Neutrophil (primary cell): ENCODE results near the gene BRDT.

Source experiments
- H3K27ac ChIP-seq: fragments of 200-600 bp; sonication (generic); 2 replicates; pipeline ENCODE4 v1.5.1; 2016; ENCODE audit warnings: mild to moderate bottlenecking, moderate library complexity
- H3K27me3 ChIP-seq: fragments of 200-600 bp; sonication (generic); 2 replicates; pipeline ENCODE4 v1.6.0; 2016; ENCODE audit warnings: mild to moderate bottlenecking
- H3K36me3 ChIP-seq: fragments of 200-600 bp; sonication (generic); 2 replicates; pipeline ENCODE4 v1.5.1; 2017
- H3K4me1 ChIP-seq, 2 experiments: fragments of 200-600 bp in 1 of 2; sonication (generic) in 1 of 2; 1 replicate in 1 of 2; 2 replicates in 1 of 2; pipeline versions ENCODE4 v1.5.1 to v1.6.1; 2013 to 2016; ENCODE audit warnings: low read depth in 1 of 2, low read length in 1 of 2, mild to moderate bottlenecking in 1 of 2, moderate library complexity in 1 of 2; ENCODE audit not compliant: control insufficient read depth in 1 of 2, insufficient read depth in 1 of 2
- H3K4me3 ChIP-seq, 2 experiments: fragments of 200-600 bp in 1 of 2; sonication (generic) in 1 of 2; 1 replicate in 1 of 2; 2 replicates in 1 of 2; pipeline ENCODE4 v1.5.1; 2013 to 2016; ENCODE audit warnings: low read depth in 1 of 2, low read length in 1 of 2, mild to moderate bottlenecking in 1 of 2, moderate library complexity in 1 of 2
- H3K9me3 ChIP-seq: fragments of 200-600 bp; sonication (generic); 2 replicates; pipeline ENCODE4 v1.5.1; 2016
- TF ChIP-seq, protein P1 (sequence below): fragments of 200-600 bp; sonication (generic); IDR thresholded peaks from 2 replicates; pipeline ENCODE4 v1.5.1; 2016; ENCODE audit warnings: antibody characterized with exemption

The BRDT gene

DNA sequence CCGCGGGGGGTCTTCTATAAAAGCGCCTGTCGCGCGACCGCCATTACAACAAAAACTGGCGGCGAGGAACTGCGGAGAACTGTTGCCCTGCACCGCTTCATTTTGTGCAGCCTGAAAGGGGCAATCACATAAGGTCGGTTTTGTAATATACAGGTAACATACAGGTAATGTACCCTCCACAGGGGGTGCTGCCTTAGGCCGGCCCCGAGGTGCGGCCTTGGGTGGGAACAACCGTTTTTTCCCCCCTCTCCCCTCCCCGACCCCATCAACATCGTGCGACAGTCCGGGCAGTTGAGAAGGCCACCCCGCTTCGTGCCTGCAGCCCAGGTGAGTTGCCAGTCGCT lies at the start of gene BRDT:
Gene BRDT (plus strand): TSS at position 46 of the 344 bp plus-strand sequence. CDS start 13,354 bp downstream, outside the sequence.
- H3K36me3 ChIP-seq, result no peaks in the 10 kb centered on the region
- TF ChIP-seq, protein P1, sequence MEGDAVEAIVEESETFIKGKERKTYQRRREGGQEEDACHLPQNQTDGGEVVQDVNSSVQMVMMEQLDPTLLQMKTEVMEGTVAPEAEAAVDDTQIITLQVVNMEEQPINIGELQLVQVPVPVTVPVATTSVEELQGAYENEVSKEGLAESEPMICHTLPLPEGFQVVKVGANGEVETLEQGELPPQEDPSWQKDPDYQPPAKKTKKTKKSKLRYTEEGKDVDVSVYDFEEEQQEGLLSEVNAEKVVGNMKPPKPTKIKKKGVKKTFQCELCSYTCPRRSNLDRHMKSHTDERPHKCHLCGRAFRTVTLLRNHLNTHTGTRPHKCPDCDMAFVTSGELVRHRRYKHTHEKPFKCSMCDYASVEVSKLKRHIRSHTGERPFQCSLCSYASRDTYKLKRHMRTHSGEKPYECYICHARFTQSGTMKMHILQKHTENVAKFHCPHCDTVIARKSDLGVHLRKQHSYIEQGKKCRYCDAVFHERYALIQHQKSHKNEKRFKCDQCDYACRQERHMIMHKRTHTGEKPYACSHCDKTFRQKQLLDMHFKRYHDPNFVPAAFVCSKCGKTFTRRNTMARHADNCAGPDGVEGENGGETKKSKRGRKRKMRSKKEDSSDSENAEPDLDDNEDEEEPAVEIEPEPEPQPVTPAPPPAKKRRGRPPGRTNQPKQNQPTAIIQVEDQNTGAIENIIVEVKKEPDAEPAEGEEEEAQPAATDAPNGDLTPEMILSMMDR, result no peak
- no peak within 1 kb of the TSS for H3K27ac ChIP-seq
- H3K9me3 ChIP-seq, result no peaks in the 10 kb centered on the region
- H3K27me3 ChIP-seq, result peaks cover 6% of the 10 kb centered on the region
- H3K4me1 ChIP-seq, result no peaks in the 10 kb centered on the region
- no peak within 1 kb of the TSS for H3K4me3 ChIP-seq

DNA sequence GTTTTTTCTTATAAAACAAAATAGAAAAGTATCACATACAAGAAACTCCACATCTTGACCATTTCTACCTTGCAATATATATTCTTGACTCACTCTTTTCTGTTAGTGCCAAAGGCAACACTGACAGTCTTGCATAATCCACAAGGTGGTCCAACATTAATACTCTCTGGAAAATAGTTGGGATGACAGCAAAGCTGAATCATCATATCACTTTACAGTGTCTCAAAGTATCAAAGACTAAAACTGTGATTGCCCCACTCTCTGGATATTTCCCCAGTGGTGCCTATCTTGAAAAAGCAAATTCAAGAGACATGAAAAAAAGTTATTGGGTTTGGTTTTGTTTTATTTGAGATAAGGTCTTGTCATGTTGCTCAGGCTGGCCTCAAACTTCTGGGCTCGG lies 48.6 kb upstream of the BRDT start:
- Histone ChIP-seq H3K9me3 (no peaks in the 10 kb centered on the region), H3K27ac (no peak overlapping the region), H3K27me3 (peaks cover 38% of the 10 kb centered on the region), H3K4me1 (no peaks in the 10 kb centered on the region), H3K4me3 (no peak overlapping the region), H3K36me3 (no peaks in the 10 kb centered on the region)
- TF ChIP-seq, protein P1, result no peak

DNA sequence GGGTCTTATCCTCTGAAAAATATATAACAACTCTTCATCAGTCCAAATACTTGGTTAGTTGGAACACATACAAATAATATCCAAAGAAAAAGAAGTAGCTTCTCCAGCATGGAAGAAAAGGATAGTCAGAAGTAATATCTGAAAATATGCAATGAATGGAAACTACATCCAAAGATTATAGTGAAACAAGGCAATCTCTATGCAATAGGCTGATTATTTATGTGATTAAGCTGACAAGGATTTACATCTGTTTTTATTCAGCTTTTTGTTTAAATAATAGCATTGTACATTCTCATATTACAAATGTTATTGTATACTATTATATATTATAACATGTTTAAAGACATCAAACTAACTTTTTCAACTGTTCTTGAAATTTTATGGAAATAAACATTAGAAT lies 48.0 kb upstream of the BRDT start:
- Histone ChIP-seq H3K9me3 (no peaks in the 10 kb centered on the region), H3K27ac (no peak overlapping the region), H3K4me1 (no peaks in the 10 kb centered on the region), H3K36me3 (no peaks in the 10 kb centered on the region), H3K27me3 (peaks cover 32% of the 10 kb centered on the region), H3K4me3 (no peak overlapping the region)
- TF ChIP-seq, protein P1, result no peak

DNA sequence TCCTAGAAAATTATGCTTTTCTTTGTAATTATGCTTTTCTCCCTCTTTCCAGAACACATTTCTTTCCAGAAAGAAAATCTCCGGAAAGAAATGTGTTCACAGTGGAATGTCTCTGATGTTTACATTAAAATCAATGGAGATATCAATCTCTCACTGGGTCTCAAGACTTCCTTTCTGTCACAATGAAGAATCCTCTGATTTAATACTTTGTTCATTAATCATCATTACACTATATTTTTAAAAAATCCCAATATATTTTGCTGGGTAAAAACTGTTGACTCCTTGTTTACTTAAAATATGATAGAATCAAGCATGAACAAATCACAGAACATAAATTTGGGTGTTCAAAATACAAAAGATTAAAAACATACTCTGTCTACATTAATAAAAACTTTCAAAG lies 36.9 kb upstream of the BRDT start:
- no peaks in the 10 kb centered on the region for H3K36me3 ChIP-seq
- H3K9me3 ChIP-seq, result no peaks in the 10 kb centered on the region
- H3K4me1 ChIP-seq, result no peaks in the 10 kb centered on the region
- H3K27ac ChIP-seq, result no peak overlapping the region
- no peak overlapping the region for H3K4me3 ChIP-seq
- peaks cover 16% of the 10 kb centered on the region for H3K27me3 ChIP-seq
- TF ChIP-seq, protein P1, result no peak

DNA sequence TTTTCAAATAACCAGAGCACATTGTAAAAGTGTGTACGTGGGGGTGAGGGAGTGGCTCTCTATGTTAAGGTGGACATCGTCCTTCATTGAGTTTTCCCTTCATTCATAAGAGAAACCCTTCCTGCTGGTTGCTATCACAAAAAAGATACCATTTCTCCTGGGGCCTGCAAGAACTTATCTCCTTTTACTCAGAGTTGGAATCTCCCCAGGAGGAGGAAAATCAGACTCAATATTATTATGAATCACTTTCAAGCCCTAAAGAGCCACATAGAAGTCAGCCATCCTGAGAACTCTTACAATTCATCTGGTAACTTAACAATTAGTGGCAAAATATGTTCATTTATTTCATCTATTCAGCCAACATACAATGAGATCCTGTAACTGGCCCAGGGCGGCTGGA lies 36.2 kb upstream of the BRDT start:
- TF ChIP-seq, protein P1, result no peak
- Histone ChIP-seq H3K36me3 (no peaks in the 10 kb centered on the region), H3K4me3 (no peak overlapping the region), H3K27me3 (peaks cover 16% of the 10 kb centered on the region), H3K27ac (no peak overlapping the region), H3K4me1 (no peaks in the 10 kb centered on the region), H3K9me3 (no peaks in the 10 kb centered on the region)

DNA sequence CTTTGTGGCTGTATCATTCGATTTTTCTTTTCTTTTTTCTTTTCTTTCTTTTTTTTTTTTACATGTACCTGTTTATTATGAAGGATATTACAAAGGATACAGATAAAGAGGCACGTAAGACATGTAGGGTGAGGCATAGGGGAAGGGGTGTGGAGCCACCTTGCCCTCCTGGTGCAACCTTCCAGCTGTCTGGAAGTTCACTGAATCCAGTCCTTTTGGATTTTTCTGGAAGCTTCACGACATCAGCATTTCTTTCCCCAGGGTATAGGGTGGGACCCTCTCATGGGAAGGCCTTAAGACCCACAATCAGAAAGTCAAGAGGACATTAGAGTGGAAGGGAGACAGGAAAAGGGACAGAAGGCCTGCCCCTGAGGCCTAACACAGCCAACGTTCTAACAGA lies 33.2 kb upstream of the BRDT start:
- H3K4me1 ChIP-seq, result no peaks in the 10 kb centered on the region
- peaks cover 16% of the 10 kb centered on the region for H3K27me3 ChIP-seq
- H3K4me3 ChIP-seq, result no peak overlapping the region
- no peak overlapping the region for H3K27ac ChIP-seq
- H3K9me3 ChIP-seq, result no peaks in the 10 kb centered on the region
- H3K36me3 ChIP-seq, result no peaks in the 10 kb centered on the region
- TF ChIP-seq, protein P1, result no peak
